ENCODE data around the gene RPGR.

DNA sequence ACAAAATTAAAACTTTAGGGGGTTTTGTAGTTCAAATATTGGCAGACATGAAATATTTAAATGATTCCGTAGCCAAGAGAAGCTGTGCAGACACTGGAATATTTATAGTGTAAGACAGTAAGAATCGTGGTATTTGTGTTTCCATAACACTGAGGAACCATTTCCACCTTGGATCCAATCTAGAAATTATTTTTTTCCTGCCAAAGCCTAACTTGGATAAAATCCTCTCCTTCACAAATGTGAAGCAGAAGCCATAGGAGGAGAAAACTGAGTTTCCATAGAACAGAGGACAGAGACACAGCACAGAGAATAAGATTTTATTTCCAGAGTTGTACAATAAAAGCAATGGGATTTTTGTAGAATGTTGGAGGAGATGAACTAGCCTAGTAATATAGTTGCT, 86.8 kb downstream of the RPGR start:
- no peak for TF ChIP-seq EZH2 (IDR thresholded peaks at IDR 0.05; ENCODE audit: low read depth)
- TF ChIP-seq, protein P1, sequence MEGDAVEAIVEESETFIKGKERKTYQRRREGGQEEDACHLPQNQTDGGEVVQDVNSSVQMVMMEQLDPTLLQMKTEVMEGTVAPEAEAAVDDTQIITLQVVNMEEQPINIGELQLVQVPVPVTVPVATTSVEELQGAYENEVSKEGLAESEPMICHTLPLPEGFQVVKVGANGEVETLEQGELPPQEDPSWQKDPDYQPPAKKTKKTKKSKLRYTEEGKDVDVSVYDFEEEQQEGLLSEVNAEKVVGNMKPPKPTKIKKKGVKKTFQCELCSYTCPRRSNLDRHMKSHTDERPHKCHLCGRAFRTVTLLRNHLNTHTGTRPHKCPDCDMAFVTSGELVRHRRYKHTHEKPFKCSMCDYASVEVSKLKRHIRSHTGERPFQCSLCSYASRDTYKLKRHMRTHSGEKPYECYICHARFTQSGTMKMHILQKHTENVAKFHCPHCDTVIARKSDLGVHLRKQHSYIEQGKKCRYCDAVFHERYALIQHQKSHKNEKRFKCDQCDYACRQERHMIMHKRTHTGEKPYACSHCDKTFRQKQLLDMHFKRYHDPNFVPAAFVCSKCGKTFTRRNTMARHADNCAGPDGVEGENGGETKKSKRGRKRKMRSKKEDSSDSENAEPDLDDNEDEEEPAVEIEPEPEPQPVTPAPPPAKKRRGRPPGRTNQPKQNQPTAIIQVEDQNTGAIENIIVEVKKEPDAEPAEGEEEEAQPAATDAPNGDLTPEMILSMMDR (conservative IDR thresholded peaks at IDR 0.05), result no peak
